Neural progenitor cell (in vitro differentiated cells): ENCODE measurements around the gene ATP1B3.

Source experiments
- CTCF ChIP-seq: fragments of 200-600 bp; sonication (generic); IDR thresholded peaks from 2 replicates; pipeline ENCODE4 v1.5.1; 2017; ENCODE audit warnings: antibody characterized with exemption, mild to moderate bottlenecking
- EZH2 ChIP-seq: fragments of 200-600 bp; sonication (generic); IDR thresholded peaks from 2 replicates; pipeline ENCODE4 v1.6.1; 2017; ENCODE audit warnings: antibody characterized with exemption, mild to moderate bottlenecking, moderate library complexity

DNA sequence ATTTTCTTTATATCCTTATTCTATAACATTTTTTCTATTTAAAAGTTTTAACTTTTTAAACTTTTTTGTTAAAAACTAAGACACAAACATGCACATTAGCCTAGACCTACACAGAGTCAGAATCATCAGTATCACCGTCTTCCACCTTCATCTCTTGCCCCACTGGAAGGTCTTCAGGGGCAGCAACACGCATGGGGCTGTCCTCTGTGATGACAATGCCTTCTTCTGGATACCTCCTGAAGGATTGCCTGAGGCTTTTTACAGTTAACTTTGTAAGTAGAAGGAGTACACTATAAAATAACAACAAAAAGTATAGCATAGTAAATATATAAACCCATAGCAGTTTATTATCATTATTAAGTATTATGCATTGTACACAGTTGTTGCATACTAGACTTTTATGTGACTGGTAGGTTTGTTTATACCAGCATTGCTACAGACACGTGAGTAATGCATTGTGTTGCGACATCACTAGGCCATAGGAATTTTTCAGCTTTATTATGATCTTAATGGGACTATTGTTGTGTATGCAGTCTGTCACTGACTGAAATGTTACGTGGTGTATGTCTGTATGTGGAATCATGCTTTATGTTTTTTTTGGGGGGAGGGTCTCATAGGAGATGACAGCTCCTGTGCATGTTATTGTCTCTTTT is 18.2 kb downstream of the ATP1B3 start:
- TF ChIP-seq CTCF (no peak), EZH2 (no peak)
